GM21723 (cell line): Measurements from ENCODE around the gene ZNF112.
A peak's percentile ranks its signal among the peaks of the same experiment; 100 is the strongest.
"Not testable (repeated sequence)": the region's sequence is repeated elsewhere in the genome, so short reads cannot be mapped to it uniquely, and the experiment has no call there.

ENCODE experiments used
- ATAC-seq: cut with Tn5 transposase; IDR thresholded peaks from one replicate; pipeline ENCODE4 v1.9.1; 2021; ENCODE audit warnings: mild to moderate bottlenecking, moderate library complexity; ENCODE audit not compliant: unreplicated experiment

The ZNF112 gene

GRCh38 chr19:44356383-44357111, at the start of gene ZNF112:
TSS of gene ZNF112 (minus strand) at chr19:44356680. CDS start at chr19:44340539, 16,141 bp downstream.
- no peak for ATAC-seq

- ATAC-seq = peak; percentile 55
Measured at GRCh38 chr19:44401139-44402115, 44.9 kb upstream of the ZNF112 start, which contains the start of gene ZNF285. TSS of gene ZNF285 (minus strand) at chr19:44401608. CDS start at chr19:44397213, 4,395 bp downstream.

GRCh38 chr19:44389268-44389667, 32.8 kb upstream of the ZNF112 start:
- ATAC-seq = not testable (repeated sequence)

GRCh38 chr19:44374789-44375188, 18.3 kb upstream of the ZNF112 start:
- ATAC-seq = no peak

DNA sequence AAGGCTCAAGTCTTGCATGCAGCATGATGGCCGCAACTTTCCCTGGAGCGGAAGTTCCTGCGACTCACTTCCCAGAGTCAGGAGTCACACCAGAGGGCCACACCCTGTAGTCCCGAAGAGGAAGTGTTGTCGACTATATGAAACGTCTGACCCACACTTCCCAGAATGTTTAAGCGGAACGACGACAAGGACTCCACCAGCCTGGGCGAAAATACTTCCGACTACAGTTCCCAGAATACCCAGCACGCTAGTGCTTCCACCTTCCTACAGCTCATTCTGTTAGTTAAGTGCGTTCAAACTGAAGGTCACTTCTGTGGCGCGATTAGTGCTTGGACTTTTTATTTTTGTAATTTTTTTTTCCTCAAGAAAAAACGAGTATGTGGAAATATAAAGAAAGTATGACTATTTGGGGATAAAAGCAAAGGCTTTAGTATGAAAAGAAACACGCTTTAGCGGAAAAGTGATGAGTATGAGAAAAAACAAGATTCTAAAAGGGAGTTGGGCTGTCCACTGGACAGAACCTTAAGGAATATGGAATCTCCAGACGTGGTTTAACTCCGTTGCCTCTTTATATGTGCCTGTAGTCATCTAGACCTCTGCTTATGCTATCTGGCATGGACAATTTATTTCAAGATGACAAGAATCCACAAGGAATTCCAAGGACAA, 15.5 kb upstream of the ZNF112 start:
- ATAC-seq = no peak

DNA sequence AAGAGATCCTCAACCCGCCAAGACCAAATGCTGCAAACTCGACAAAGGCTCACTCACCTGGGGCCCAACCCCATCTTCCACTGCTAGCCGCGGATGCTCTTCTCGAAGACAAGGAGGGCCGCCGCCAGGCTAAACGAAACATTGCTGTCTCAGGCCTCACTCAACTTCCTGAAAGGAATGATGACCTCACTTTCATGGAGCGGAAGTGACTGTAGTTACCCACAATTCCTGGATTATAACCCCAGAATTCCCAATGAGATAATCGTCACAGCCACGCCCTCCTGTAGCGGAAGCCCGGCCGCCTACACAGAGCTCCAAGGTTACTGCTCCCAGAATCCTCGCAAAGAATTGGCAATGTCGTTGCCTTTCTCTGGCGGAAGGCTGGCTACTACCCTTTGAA, 10.5 kb upstream of the ZNF112 start:
- no peak for ATAC-seq

DNA sequence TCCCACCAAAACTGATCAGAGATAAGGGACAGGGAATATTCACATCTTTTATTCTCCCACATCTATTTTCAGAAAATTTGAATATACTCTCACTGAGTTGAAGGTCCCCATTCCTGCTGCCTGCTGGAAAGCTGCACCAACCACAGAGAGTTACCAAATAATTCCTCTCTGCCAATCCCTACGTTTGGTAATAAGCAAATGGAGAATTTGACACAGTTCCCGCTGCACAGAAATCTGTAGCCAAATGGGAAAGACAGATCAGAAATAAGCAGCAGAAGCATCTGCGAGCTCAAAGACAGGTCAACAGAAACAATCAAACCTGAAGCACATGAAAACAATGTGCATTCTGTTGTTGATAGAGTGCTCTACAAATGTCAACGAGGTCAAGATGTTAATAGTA, 9.9 kb downstream of the ZNF112 start:
- ATAC-seq = no peak

DNA sequence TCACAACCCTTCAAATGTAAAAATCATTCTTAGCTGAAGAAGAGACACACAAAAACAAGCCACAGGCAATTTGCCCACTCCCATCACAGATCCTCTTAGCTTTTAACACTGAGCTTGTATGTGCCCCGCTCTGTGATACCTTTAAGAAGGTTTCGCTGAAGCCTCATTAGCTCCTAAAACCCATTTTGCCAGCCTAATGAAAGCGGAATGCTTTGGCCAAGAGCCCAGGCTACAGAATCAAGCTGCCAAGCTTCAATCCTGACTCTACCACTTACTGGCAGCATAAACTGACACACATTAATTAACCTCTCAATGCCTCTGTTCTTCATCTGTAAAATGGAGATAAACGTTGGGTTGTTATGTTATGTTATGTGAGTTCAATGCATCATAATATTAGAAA, 10.5 kb downstream of the ZNF112 start:
- no peak for ATAC-seq

GRCh38 chr19:44344255-44344654, 12.2 kb downstream of the ZNF112 start:
- ATAC-seq = no peak

DNA sequence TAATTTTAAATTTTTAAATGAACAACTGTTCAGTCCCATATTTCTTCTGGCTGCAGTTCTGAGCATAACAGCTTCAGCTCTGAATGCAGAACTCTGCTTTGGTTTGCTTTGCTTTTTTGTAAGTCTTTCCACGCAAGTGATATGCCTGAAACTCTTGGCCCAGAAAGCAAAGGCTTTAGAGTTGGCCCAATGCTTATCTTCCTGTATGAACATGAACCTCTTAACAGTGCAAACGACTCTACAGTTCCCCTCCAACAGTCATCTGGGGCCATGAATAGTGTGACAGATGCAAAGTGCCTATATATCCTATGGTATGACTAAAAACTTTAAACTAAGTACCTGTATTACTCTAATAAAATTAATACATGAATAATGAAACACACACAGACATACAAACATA, 14.7 kb downstream of the ZNF112 start:
- ATAC-seq = no peak

DNA sequence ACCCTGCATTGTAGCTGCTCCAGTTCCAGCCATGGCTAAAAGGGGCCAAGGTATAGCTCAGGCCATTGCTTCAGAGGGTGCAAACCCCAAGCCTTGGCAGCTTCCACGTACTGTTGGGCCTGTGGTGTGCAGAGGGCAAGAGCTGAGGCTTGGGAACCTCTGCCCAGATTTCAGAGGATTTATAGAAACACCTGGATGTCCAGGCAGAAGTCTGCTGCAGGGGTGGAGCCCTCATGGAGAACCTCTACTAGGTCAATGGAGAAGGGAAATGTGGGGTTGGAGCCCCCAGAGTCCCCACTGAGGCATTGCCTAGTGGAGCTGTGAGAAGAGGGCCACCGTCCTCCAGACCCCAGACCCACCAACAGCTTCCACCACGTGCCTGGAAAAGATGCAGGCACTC, 21.8 kb downstream of the ZNF112 start:
- ATAC-seq = not testable (repeated sequence)

GRCh38 chr19:44332145-44332544, 24.3 kb downstream of the ZNF112 start:
- ATAC-seq = no peak

- no peak for ATAC-seq
Measured at GRCh38 chr19:44315883-44316282, 40.6 kb downstream of the ZNF112 start.

DNA sequence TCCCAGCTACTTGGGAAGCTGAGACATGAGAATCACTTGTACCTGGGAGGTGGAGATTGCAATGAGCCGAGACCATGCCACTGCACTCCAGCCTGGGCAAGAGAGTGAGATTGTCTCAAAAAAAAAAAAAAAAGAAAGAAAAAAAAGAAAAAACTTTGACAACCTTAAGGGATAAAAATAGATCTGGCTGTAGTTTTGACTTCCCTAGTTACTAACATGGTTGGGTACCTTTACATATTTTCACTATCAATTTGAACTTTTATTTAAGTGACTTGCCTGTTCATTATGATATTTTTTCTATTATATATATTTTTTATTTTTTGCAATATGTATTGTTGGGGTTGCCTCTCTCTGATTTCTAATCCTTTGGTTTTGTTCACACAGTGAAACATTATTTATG, 43.2 kb downstream of the ZNF112 start:
- ATAC-seq = no peak

DNA sequence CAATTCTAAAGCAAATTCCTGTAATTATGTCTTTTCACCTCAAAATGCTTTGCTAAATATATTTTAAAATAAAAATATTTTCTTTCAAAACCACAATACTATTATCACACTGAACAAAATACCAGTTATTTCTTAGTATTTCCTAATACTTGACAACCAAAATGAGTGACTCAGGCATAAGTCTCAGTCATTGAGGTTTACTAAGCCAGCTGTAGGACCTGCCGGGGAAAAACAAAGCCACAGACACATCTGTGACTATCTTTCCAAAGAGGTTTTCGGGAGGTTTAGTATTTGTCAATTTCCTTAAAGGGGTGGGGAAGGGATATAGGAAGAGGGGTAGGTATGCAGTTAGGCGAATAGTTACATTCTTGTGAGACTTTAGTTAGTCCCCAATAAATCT, 48.5 kb downstream of the ZNF112 start:
- ATAC-seq = no peak

DNA sequence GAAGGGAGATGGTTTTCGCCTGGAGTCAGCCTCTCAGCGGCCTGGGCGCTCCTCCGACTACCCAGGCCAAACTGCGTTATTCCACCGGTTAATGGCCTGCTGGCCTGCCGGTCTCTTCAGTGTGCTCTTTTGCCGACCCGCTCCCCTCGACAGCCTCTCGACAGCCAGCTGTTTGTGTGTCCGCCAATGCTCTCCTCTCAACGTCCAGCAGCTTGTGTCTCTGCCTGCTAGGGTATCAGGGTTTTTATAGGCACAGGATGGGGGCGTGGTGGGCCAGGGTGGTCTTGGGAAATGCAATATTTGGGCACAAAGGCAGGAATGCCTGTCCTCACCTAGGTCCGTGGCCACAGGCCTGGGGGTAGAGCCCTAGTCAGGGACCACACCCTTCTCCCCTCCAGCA, 50.2 kb downstream of the ZNF112 start:
- no peak for ATAC-seq

GRCh38 chr19:44305457-44305856, 51.0 kb downstream of the ZNF112 start:
- ATAC-seq = no peak

DNA sequence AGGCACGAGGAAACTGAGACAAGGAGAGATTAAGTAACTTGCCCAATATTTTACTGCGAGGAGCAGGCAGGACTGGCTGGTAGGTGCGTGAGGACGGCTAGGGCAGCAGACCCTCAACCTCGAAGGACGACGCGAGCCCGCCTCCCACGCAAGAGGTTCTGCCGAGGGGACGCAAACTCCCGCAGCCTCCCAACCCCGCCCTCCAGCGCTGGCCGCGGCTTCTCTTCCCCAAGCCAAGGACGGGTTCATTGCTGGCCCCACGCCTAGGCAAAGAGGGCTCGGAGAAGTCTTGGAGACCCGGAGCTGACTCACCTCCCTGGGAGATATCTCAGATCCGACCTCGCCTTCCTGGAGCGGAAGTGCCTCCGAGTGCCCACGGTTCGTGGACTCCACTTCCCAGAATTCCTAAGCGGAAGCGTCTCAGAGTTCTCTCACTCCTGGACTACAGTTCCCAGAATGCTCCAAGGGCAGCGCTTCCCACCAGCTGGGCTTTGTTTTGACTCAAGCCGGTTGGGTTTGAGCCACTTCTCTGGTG, 51.8 kb downstream of the ZNF112 start, which contains the start of gene ZNF235:
Gene ZNF235, minus strand, starts transcription at position 367 of the 535 bp plus-strand sequence. CDS start 1,621 bp downstream, outside the sequence.
- peak; percentile 86 for ATAC-seq

GRCh38 chr19:44303976-44304568, 52.4 kb downstream of the ZNF112 start:
- ATAC-seq = peak; percentile 17

GRCh38 chr19:44303320-44303719, 53.2 kb downstream of the ZNF112 start:
- no peak for ATAC-seq
